ENCODE measurements around the gene EFHD2.
"Not testable (repeated sequence)": the region's sequence is repeated elsewhere in the genome, so short reads cannot be mapped to it uniquely, and the experiment has no call there.

The EFHD2 gene

DNA sequence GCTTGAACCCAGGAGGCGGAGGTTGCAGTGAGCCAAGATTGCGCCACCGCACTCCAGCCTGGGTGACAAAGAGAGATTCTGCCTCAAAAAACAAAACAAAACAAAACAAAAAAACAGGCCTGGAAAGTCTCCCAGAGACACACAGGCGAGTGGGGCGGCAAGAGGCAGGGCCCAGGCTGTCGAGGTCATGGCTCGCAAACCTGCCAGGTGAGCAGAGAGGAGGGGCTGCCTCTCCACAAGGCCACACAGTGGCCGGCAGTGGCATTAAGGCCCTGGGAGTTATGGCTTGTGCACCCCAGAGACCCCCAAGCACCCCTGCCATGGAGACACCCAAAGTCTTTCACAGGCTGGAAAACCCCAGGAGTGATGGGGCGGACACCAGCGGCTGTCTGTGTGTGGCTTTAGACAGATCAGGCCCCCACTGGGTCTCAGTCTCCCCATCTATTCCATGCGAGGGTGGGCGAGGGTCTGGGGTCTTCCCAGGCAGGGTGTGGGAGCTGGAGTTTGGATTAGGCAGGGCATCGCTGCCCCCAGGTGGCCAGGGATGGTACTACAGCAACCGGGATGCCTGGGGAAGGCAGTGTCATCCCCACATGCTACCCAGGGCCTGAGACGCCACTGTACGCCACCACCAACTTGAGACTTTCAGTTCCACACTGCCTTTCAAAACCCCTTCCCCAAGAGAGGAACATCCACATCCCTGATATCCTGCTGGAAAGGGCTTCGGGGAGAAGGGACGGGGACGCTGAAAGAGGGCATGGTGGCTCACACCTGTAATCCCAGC is 21.3 kb downstream of the EFHD2 start:
- peak; percentile 86 for DNase-seq (ENCODE audit: low spot score)

DNA sequence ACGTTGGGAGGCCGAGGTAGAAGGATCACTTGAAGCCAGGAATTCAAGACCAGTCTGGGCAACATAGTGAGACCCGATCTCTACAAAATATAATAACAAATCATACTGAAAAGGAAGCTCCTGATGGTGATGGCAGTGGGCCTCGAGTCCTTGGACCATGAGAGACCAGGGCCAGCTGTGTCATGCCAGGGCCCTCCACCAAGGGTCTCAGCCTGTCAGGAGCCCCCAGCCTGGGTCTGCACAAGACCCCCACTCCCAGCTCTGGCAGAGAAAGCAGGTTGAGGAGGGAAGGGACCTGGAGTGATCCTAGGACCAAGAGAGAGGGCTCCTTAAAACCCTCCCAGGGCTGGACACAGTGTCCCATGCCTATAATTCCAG is 21.9 kb downstream of the EFHD2 start:
- DNase-seq (ENCODE audit: low spot score): no peak

DNA sequence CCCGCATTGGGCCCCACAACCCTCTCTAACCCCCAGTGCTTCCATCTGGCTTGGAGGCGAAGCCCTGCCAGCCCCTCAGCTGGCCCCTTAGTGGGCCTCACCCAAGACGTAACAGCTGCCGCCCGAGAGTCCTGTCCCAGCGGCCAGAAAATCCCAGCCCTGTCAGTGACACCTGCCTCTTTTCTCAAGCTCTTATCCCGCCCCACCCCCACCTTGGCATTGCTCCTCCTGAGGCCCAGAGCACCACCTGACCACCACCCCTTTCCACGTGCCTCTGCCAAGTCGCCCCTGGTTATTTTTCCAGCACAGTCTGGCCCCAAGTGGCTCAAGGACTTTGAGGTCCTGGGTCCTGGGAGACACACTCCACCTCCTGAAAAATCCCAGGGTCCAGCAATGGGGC is 22.6 kb downstream of the EFHD2 start:
- no peak for DNase-seq (ENCODE audit: low spot score)

DNA sequence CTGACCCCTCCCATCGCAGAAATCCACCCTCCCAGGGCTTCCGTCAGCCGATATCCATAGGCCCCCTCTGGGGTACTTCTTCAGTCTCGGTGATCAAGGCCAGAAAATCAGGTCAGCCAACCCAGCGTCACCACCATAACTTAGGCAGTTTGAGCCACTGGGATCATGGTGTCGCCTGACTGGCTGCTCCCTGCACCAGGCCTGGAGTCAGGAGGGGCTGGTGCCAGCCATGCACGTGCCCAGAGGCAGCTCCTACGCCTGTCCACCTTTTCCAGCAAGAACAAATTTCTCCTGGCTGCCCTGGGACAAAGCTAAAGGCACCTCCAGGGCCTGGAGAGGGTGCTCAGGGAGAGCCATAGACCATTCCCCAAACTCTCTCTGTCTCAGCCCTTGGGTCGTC is 23.8 kb downstream of the EFHD2 start:
- DNase-seq (ENCODE audit: low spot score): no peak

DNA sequence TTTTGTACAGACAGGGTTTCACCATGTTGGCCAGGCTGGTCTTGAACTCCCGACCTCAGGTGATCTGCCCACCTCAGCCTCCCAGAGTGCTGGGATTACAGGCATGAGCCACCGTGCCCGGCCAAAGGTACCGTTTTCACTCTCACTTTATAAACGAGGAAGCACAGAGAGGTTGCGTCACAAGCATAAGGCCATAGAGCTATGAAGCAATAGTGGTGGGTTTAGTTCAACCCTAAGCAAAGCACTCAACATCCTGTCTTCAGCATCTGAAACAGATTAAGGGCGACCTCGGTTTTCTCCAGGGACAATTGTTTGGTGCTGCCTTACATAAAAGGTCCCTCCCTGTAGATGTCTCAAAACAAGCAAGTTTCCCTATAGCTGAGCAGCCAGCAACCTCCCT is 25.1 kb downstream of the EFHD2 start:
- DNase-seq (ENCODE audit: low spot score): not testable (repeated sequence)

DNA sequence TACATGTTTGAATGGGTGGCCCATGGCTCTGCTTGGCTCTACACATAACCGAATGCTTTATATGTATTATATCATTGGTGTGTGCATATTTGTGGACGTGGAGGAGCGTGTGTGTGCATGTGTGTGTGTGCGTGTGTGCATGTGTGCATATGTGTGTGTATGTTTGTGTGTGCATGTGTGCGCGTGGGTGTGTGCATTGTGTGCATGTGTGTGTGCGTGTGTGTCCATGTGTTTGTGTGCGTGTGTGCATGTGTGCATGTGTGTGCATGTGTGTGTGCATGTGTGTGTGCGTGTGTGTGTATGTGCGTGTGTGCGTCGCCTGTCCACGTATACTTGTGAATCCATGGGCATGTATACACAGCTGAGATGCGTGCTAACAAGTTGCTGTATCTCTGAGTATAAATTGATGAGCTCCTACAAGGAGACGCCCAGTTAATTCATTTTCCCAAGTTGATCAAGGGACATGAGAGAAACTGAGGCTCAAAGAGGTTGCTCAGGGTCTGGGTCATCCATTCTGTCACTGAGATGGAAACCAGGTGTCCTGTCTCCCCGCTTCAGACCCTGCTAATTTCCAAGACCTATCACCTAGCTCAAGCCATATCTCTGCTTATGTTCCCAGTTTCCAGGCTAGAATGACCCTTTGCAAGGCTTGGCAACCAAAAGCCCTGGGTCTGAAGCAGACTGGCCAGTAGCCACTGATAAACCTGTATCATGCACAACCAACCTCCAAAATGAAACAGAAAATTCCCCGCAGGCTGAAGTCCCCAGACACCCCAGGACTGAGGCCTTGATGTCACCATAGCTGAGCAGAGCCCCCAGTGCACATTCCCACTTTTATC is 25.8 kb downstream of the EFHD2 start:
- DNase-seq (ENCODE audit: low spot score): no peak

DNA sequence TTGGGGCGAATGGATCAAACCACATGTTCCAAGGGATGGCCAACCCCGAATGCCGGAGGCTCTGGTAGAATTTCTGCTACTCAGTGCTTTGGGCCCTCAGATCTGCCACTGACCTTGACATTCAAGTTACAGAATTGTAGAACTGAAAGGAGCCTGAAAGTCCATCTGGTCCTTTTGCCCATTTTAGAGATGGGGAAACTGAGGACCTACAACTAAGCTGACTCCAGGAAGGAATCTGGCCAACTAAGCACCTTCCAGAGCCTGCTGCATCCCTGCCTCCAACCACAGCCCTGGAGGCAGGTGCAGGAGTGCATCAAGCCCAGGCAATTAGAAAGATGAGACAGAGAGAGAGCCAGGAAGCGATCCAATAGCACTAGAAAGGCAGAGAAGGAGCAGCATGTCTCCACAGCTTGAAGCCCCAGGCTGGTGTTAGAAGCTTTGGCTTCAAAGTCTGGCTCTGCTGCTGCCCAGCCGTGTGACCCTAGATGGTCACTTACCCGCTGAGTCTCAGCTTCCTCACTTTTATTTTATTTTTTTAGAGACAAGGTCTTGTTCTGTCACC is 27.3 kb downstream of the EFHD2 start:
- no peak for DNase-seq (ENCODE audit: low spot score)

DNA sequence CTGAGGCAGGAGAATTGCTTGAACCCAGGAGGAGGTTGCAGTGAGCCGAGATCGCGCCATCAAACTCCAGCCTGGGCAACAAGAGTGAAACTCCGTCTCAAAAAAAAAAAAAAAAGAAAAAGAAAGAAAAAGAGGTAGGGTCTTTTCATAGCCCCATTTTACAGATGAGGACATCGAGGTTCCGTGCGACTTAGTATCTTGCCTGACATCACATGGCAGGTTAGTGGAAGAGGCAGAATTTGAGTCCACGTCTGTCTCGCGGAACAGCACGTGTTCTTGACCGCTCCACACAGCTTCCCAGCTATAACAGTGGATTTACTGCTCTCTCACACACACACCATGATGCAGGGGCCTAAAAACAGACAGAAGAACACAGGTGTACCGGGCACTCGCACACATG is 29.6 kb downstream of the EFHD2 start:
- no peak for DNase-seq (ENCODE audit: low spot score)

DNA sequence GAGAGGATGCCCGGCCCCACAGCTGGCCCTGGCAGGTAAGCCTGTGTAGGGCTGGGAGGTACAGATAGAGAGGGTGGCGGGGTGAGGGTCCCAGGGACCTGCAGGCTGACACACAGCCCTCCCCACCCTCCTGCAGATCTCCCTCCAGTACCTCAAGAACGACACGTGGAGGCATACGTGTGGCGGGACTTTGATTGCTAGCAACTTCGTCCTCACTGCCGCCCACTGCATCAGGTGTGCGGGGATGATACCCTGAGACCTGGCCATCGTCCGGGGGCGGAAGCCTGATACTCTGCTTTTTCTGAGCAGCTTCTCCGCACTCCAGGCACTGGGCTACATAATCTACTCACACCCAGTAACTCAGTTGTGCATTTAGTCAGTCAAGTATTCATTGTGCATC is 30.7 kb downstream of the EFHD2 start:
- no peak for DNase-seq (ENCODE audit: low spot score)

DNA sequence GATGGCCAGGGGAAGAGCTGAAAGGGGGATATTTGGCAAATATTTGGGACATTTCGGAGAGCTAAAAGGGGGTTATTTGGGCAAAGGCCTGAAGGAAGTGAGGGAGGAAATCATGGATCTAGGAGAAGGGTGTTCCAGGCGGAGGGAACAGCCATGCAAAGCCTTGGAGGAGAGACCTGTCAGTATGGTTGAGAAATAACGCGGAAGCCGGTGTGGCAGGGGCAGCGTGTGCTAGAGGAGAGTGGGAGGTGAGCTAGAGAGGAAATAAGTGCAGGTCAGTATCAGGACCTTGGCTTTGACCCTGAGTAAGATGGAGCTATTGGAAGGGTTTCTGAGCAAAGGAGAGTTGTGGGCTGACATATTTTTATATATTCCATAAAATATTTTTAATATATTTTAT is 31.6 kb downstream of the EFHD2 start:
- no peak for DNase-seq (ENCODE audit: low spot score)

DNA sequence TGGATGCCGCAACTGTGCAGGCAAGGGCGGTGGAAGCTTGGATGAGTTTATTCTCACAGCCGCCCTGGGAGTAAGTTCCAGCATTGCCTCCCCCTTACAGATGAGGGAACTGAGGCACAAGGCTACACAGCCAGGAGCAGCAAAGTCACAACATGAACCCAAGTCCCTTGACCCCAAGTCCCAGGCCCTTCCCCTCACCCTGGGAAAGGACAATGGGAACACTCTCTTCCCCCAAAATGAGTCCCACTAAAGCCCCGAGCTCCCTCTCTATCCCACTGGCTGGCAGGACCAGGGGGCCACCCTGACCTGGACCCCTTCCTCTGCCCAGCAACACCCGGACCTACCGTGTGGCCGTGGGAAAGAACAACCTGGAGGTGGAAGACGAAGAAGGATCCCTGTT is 32.4 kb downstream of the EFHD2 start:
- DNase-seq (ENCODE audit: low spot score): no peak

DNA sequence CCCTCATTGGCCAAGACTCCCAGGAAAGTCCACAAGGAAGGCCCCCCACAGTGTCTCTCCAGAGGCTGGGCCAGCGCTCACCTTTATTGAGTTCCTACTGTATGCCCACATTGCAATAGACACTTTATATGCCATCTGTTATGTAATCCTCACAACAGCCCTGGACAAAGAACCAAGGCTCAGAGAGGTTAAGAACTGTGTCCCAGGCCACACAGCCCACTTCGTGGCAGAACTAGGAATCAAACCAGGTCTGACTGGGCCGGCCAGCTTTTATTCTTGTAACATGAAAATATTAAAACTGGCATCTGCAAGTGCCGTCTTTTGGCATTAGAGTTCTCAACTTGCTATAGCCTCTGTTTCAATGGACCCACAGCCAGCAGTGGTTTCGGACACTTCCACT is 33.1 kb downstream of the EFHD2 start:
- no peak for DNase-seq (ENCODE audit: low spot score)

DNA sequence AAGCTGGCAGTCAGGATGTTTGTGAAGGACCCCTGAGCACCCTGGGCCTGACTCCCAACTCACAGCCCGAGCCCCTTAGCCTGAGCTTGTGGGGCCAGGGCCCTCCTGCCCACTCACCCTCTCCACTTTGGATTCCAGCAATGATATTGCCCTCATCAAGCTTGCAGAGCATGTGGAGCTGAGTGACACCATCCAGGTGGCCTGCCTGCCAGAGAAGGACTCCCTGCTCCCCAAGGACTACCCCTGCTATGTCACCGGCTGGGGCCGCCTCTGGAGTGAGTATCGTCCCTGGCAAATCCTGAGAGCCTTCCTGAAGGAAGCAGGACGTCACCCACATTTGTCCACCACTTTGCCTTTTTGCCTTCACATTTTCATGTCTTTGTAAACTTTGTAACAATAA is 33.6 kb downstream of the EFHD2 start:
- no peak for DNase-seq (ENCODE audit: low spot score)

DNA sequence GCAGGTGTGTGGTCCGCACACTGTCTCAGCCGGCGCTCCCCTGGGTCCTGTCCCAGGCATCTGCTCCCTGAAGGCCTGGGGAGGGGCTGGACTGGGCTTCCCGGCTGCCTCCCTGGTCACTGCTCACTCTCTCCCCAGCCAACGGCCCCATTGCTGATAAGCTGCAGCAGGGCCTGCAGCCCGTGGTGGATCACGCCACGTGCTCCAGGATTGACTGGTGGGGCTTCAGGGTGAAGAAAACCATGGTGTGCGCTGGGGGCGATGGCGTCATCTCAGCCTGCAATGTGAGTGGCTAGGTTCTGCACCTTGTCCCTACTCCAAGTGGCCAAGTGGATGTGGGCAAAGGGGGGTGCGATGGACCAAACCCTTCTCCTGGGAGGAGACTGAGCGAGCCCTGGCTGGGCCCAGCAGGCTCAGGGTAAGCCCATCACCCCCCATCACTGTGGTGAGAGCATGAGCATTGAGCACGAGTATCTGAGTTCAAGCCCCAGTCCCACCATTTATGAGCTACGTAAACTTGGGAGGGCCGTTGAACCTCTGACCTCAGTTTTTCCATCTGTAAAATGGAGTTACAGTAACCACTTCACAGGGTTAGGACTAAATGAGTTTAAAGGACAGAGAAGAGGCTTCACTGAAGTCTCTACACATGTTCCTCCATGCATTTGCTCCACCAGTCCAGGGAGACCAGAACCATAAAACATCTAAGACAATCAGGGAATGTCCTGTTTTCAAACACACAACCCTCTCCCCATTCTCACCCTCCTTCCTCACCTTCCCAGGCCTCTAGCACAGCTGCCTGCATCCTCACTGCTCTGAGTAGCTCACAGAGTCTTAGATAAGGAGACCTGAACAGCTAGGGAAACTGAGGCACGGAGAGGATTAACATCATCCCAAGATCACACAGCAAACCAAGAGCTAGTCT is 35.0 kb downstream of the EFHD2 start:
- no peak for DNase-seq (ENCODE audit: low spot score)

DNA sequence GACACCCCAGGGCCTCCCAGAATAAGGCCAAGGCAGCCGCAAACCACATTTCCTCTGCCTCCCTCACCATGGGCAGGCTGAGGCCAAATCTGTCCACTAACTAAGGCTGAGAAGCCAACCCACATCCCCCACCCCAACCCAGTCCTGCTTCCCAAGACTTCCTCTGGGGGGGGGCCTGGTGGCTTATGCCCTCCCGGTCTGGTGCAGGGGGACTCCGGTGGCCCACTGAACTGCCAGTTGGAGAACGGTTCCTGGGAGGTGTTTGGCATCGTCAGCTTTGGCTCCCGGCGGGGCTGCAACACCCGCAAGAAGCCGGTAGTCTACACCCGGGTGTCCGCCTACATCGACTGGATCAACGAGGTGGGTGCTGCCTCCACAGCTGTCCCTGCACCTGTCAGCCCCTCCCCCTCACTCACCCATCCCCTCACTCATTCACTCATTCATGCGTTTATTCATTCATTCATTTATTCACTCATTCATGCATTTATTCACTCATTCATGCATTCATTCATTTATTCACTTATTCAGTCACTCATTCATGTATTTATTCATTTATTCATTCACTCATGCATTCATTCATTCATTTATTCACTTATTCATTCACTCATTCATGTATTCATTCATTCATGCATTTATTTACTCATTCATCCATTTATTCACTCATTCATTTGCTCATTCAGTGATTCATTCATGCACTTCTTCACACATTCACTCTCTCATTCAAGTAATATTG is 35.9 kb downstream of the EFHD2 start:
- DNase-seq (ENCODE audit: low spot score): no peak

DNA sequence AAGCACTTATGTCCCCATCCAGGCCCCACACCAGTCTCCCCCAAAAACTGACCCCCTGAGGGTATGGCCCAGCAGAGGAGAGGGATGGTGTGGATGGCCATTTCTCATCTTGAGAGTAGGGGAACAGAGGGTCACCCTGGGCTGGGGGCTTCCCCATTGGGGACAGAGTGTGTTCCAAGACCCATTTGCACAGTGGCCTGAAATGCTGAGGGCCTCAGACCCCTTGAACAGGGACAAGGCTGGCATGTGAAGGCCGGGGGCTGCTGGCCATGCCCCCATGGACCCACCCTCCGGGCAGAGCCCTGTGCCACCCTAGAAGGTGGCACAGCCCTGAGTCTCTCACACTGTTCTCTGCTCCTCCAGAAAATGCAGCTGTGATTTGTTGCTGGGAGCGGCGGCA is 36.5 kb downstream of the EFHD2 start:
- no peak for DNase-seq (ENCODE audit: low spot score)

DNA sequence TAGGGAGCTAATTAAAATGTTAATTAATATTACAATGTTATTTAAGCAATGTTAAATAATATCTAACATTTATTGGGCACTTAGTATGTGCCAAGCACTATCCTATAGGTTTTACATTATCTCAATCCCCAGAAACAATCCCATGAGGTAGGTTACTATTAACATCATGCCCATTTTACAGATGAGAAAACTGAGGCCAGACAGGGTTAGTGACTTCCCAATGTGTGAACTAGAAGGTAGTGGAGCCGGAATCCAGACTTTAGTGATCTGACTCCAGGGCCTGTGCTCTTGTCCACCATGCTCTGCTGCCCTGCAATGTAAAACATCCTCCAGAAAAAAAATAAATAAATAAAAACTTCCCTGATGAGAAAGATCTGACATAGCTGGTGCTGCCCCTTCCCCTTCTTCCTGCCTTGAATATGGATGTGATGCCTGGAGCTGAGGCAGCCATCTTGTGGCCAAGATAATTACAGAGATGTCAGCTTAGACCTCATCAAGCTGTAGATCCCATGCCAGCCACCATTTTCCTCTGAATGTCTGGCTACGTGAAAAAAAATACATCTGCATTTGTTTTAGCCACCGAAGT is 39.3 kb downstream of the EFHD2 start:
- no peak for DNase-seq (ENCODE audit: low spot score)

DNA sequence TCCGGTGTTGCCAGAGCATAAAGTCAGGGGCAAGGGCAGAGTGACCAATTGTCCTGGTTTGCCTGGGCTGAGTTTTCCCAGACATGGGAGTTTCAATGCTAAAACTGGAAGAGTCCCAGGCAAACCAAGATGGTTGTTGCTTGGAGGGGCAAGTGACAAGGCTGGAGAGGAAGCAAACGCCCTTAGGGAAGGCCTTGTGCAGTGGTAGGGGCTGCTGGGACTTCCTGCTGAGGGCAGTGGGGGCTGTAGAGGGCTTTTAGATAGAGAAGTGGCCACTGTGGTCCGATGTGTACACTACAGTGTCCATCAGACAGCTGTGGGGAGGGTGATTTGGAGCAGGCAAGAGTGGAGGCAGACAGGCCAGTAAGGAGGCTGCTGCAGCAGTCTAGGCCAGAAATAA is 39.9 kb downstream of the EFHD2 start:
- DNase-seq (ENCODE audit: low spot score): no peak

DNA sequence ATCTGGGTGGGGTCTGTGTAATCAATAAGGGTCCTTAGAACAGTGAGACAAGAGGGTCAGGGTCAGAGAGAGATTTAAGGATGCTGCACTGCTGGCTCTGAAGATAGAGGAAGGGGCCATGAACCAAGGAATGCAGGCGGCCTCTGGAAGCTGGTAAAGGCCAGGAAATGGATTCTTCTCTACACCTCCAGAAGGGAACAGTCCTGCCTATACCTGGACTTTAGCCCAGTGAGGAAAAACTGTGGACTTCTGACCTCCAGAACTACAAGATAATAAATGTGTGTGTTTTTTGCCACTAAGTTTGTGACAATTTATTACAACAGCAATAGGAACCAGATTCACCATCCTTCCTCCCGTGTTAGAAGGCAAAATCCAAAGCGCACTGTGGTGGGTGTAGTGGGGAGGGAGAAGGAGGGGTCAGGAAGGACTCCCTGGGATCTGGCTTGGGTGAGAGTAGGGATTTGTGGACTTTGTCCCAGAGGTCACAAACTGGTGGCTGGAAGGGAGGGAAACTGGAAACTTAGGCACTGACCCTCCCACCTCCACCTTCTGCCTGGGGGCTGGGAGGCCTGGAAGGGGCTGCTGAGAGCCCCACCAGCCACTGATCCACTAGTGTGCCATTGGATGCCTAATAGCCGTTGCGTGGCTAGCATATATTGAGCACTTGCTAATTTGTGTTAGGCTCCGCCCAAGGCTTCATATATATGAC is 41.5 kb downstream of the EFHD2 start:
- DNase-seq (ENCODE audit: low spot score): no peak

DNA sequence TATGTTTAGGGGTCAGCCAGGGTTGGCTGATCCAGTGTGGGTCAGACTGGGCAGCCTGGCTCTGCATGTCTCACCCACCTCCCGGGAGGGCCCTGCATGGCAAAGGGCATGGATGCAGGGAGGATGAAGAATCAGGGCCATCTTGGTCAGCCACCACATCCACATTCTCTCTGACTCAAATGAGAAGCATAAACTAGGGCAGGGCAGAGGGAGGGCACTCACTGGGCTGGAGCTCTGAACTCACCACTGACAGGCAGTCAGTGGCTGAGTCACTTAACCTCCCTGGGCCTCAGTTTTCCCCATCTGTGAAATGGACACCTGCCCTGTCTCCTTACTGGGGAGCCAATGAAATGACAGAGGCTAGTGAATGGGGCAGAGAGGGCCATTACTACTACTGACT is 42.5 kb downstream of the EFHD2 start:
- DNase-seq (ENCODE audit: low spot score): no peak
